Epithelial cell of esophagus (primary cell): ENCODE results near the gene ACTR2.
A peak's percentile ranks its signal among the peaks of the same experiment; 100 is the strongest.
"Not testable (repeated sequence)": the region's sequence is repeated elsewhere in the genome, so short reads cannot be mapped to it uniquely, and the experiment has no call there.

Source experiments
- DNase-seq: peaks from one replicate; pipeline ENCODE4 v3.0.0; 2010; ENCODE audit warnings: low read depth
- H3K4me3 ChIP-seq: 2 replicates; pipeline ENCODE4 v1.5.1; 2011; ENCODE audit warnings: mild to moderate bottlenecking, low read length, control low read depth
- TF ChIP-seq, protein P1 (sequence below): IDR thresholded peaks from 2 replicates; pipeline ENCODE4 v1.5.1; 2011; ENCODE audit warnings: low read depth, mild to moderate bottlenecking, low read length, control low read depth, inconsistent platforms; ENCODE audit not compliant: insufficient read depth; ENCODE audit errors: missing control alignments

Gene ACTR2

DNA sequence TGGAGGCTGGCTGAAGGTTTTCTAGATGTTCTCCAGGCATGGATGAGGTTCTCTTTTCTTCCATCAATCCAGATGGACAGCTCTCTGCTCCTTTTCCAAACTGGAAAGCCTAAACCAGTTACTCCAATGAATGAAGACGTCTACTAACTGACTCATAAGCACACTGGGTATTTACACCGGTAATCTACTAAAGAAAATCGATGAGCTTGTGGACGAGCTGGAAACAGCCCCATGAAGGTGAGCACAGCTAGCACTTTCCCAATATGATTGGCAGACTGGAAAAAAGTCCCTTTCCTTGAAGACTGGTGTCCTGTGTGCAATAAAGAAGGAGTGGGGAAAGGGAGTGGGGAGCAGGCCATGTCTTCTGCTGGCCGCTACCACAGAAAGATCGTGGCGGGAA, 84.0 kb downstream of the ACTR2 start:
- TF ChIP-seq, protein P1, sequence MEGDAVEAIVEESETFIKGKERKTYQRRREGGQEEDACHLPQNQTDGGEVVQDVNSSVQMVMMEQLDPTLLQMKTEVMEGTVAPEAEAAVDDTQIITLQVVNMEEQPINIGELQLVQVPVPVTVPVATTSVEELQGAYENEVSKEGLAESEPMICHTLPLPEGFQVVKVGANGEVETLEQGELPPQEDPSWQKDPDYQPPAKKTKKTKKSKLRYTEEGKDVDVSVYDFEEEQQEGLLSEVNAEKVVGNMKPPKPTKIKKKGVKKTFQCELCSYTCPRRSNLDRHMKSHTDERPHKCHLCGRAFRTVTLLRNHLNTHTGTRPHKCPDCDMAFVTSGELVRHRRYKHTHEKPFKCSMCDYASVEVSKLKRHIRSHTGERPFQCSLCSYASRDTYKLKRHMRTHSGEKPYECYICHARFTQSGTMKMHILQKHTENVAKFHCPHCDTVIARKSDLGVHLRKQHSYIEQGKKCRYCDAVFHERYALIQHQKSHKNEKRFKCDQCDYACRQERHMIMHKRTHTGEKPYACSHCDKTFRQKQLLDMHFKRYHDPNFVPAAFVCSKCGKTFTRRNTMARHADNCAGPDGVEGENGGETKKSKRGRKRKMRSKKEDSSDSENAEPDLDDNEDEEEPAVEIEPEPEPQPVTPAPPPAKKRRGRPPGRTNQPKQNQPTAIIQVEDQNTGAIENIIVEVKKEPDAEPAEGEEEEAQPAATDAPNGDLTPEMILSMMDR = no peak
- DNase-seq = no peak
- no peak overlapping the region for H3K4me3 ChIP-seq

DNA sequence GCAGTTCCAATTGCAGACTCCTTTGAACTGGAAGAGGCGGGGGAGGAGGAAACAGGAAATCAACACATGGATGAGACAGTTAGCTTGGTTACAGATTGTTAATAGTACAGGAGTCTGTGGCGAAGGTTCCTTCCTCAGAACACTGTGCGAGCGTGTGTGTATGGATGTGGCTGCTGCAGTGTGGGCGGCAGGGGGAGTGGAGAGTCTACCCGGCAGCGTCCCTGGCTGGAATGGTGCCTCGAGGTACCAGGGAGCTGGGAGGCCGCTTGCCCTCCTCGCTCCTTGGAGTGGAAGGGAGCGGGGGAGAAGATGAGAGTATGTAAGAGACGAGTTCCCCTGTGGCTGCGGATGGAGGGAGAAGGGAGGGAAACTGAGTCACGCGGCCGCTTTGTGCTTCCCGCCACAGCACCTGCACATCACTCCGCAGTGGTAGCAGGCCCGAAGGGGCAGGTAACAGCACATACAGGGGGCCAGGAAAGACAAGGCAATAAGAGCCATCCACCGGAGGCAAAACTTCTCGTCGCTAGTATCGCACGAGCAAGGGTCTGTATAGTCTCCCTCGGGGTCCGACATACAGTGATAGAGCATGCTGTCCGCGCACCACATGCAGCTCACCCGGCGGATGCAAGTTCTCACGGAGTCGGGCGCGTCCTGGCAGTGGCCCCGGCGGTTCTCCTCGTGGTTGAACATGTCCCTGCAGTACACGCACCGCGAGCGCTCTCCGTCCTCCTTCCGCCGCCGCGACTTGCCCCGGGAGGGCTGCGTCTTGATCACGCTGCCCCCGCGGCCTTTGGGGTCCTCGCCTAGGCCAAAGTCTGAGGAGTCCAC, 85.7 kb downstream of the ACTR2 start:
- DNase-seq = no peak
- no peak overlapping the region for H3K4me3 ChIP-seq
- TF ChIP-seq, protein P1 = no peak

DNA sequence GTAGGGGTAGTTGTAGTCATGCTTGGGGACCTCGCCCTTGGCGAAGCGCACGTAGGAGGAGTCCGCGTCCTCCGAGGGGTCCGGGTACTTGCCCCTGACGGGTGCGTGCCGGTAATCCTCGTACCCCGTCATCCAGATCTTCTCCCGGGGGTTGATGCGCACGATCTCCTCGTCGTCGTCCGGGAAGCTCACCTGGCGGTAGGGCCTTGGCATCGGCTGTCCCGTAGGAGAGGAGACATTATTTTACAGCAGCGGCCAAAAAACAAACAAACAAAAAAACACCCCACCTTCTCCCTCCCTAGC, 86.3 kb downstream of the ACTR2 start:
- TF ChIP-seq, protein P1 = no peak
- DNase-seq = no peak
- no peak overlapping the region for H3K4me3 ChIP-seq

DNA sequence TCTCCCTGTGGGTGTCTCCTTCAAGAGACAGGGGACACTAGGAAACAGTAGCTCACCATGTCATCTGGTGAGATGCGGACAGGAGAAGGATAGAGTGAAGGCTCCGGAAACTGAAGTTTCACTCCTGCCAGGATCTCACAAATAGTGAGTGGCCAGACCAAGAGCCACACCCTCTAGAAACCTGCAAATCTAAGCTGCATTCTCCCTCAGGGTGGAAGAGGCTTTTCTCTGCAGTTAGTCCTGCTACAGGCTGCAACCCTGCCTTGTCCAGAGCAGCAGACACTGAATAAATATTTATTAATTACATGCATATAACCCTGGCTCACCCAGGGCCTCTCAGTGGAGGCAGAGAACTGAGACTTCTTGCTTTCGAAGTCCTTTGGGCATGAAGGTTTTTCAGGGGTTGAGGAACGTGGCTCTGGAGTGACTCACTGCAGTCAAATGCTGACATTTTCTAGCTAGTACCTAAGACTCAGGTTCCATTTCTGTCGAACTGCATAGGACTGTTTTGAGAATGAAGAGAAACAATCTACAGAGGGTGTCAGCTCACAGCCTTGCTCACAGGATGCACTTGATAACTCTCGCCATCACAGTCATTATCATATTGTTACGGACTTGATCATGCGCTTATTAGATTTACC, 87.3 kb downstream of the ACTR2 start:
- TF ChIP-seq, protein P1 = no peak
- H3K4me3 ChIP-seq = no peak overlapping the region
- DNase-seq = peak; percentile 60

DNA sequence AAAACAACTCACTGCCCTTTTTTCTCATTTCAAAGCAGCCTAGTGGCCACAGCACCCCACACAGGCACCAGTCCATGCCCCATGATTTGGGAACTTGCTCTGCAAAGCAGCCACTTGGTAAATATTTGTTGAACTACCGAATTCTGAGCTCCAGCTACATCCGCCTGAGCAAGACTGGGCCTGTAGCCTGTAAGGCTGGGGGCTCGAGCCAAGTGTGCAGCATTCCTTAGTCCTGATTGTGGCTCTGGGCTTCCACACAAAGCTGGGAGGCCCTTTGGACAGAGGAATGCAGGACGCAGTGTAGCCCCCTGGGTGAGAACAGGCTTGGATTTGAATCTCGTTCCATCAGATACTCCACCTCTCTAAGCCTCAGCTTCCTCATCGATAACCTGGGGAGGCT, 88.4 kb downstream of the ACTR2 start:
- H3K4me3 ChIP-seq = no peak overlapping the region
- peak; percentile 98 for DNase-seq
- TF ChIP-seq, protein P1 = no peak

DNA sequence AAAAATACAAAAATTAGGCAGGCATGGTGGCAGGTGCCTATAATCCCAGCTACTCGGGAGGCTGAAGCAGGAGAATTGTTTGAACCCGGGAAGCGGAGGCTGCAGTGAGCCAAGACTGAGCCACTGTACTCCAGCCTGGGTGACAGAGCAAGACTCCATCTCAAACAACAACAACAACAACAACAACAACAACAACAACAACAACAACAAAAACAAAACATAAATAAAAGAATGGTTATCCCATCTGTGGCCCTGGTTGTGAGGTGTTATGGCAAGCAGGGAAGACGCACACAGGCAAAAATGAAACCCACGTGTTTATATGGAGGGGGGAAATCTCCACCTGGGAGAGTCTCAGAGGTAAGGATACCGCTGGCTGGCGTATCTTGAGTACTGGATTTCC, 89.7 kb downstream of the ACTR2 start:
- H3K4me3 ChIP-seq, DNase-seq: not testable (repeated sequence)

DNA sequence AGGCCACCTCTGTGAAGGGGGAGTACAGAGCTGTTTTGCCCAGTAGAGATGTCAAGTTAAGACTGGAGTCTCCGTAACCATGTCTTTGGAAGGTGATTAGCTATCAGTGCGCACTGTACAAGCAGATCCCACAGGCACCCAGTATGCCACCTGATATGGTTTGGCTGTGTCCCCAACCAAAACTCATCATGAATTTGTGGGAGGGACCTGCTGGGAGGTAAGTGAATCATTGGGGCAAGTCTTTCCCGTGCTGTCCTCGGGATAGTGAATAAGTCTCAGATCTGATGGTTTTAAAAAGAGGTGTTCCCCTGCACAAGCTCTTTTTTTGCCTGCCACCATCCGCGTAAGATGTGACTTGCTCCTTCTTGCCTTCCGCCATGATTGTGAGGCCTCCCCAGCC, 90.2 kb downstream of the ACTR2 start:
- TF ChIP-seq, protein P1 = no peak
- H3K4me3 ChIP-seq = no peak overlapping the region
- DNase-seq = peak; percentile 42
